H1 (cell line): ENCODE data around the gene HJURP. TPM values are rescaled to one million over a fixed set of nuclear protein-coding genes. Genes with fewer than 3 reads are reported as not detected.

Experiments
- CTCF ChIA-PET: fragments of 300-600 bp; sonication (Branson Sonifier 250); formaldehyde crosslinking; loops from one replicate; lab custom pipeline; 2021; ENCODE audit not compliant: partially characterized antibody; lab: Charles Lee
- POLR2A ChIA-PET: fragments of 300-600 bp; sonication (Branson Sonifier 250); formaldehyde crosslinking; loops from one replicate; lab custom pipeline; 2021; ENCODE audit warnings: inconsistent platforms; ENCODE audit not compliant: partially characterized antibody; lab: Charles Lee
- DNase-seq, 2 experiments: peaks; one replicate each; pipeline versions ENCODE4 v3.0.0 to v3.0.0-alpha.2; 2010 to 2022; ENCODE audit warnings: low spot score in 2 of 2, low read depth in 1 of 2, mixed read lengths in 1 of 2
- FAIRE-seq: peaks from 2 replicates; lab custom pipeline; 2011; peaks lifted over from hg19 to GRCh38; lab: Jason Lieb, UNC
- H2AFZ ChIP-seq: 2 replicates; pipeline ENCODE4 v1.8.1; 2012; ENCODE audit warnings: low read length, inconsistent platforms
- H2AK5ac ChIP-seq: 2 replicates; pipeline ENCODE4 v1.6.1; 2013; ENCODE audit warnings: low read depth, low read length
- H2BK120ac ChIP-seq: replicated peaks from 2 replicates; pipeline ENCODE3; 2013; ENCODE audit warnings: low read depth, low read length, inconsistent platforms
- H2BK12ac ChIP-seq: 2 replicates; pipeline ENCODE4 v1.6.1; 2013; ENCODE audit warnings: low read depth, low read length
- H2BK15ac ChIP-seq: 2 replicates; pipeline ENCODE4 v1.6.1; 2013; ENCODE audit warnings: low read length
- H2BK20ac ChIP-seq: 2 replicates; pipeline ENCODE4 v1.6.1; 2013; ENCODE audit warnings: low read length
- H2BK5ac ChIP-seq: 2 replicates; pipeline ENCODE4 v1.6.1; 2013; ENCODE audit warnings: low read depth, low read length
- H3K14ac ChIP-seq: 2 replicates; pipeline ENCODE4 v1.6.1; 2013; ENCODE audit warnings: inconsistent platforms; ENCODE audit not compliant: insufficient read length
- H3K18ac ChIP-seq: 2 replicates; pipeline ENCODE4 v1.6.1; 2013; ENCODE audit warnings: low read length; ENCODE audit errors: extremely low read depth
- H3K23ac ChIP-seq: 2 replicates; pipeline ENCODE4 v1.6.1; 2013; ENCODE audit warnings: inconsistent platforms; ENCODE audit not compliant: insufficient read length
- H3K23me2 ChIP-seq: 2 replicates; pipeline ENCODE4 v1.6.1; 2013; ENCODE audit warnings: low read depth, low read length
- H3K27ac ChIP-seq: 2 replicates; pipeline ENCODE4 v1.6.1; 2011; ENCODE audit warnings: low read depth, low read length, inconsistent platforms
- H3K27me3 ChIP-seq, 4 experiments: replicated peaks in 1 of 4; 1 replicate in 1 of 4; 2 replicates in 3 of 4; pipeline versions ENCODE4 v1.6.1 to v1.8.1; 2011 to 2013; ENCODE audit warnings: low read length in 3 of 4, mild to moderate bottlenecking in 3 of 4, inconsistent platforms in 2 of 4, mixed read lengths in 2 of 4, moderate library complexity in 1 of 4; ENCODE audit not compliant: control insufficient read depth in 3 of 4, insufficient read depth in 3 of 4; ENCODE audit errors: extremely low read depth in 1 of 4
- H3K36me3 ChIP-seq, 4 experiments: 2 replicates each; pipeline versions ENCODE4 v1.6.1 to v1.8.1; 2011 to 2013; ENCODE audit warnings: mild to moderate bottlenecking in 4 of 4, low read length in 3 of 4, moderate library complexity in 2 of 4, control low read depth in 1 of 4, inconsistent platforms in 1 of 4; ENCODE audit not compliant: insufficient read depth in 4 of 4, control insufficient read depth in 2 of 4
- H3K4ac ChIP-seq: replicated peaks from 2 replicates; pipeline ENCODE3; 2013; ENCODE audit warnings: low read length, low read depth, mixed read lengths, inconsistent platforms; ENCODE audit not compliant: insufficient read length
- H3K4me1 ChIP-seq, 4 experiments: replicated peaks in 1 of 4; 1 replicate in 1 of 4; 2 replicates in 3 of 4; pipeline versions ENCODE4 v1.6.1 to v1.8.1; 2011 to 2013; ENCODE audit warnings: low read length in 3 of 4, inconsistent platforms in 2 of 4, mixed read lengths in 1 of 4; ENCODE audit not compliant: insufficient read depth in 4 of 4, control insufficient read depth in 3 of 4
- H3K4me2 ChIP-seq, 2 experiments: 2 replicates each; pipeline versions ENCODE4 v1.6.1 to v1.8.1; 2011 to 2013; ENCODE audit warnings: low read depth in 2 of 2, low read length in 2 of 2, control low read depth in 1 of 2, inconsistent platforms in 1 of 2, mild to moderate bottlenecking in 1 of 2; ENCODE audit not compliant: insufficient read depth in 1 of 2
- H3K4me3 ChIP-seq, 4 experiments: fragments of 200-600, 300-600 bp in 1 of 4; sonication (generic), shearing (Covaris generic), sonication (Bioruptor Twin) in 1 of 4; 2 replicates each; pipeline versions ENCODE4 v1.5.1 to v1.8.1; 2011 to 2016; ENCODE audit warnings: low read length in 4 of 4, low read depth in 3 of 4, control low read depth in 2 of 4, inconsistent platforms in 2 of 4, mild to moderate bottlenecking in 2 of 4, mixed read lengths in 1 of 4, moderate library complexity in 1 of 4; ENCODE audit not compliant: insufficient read depth in 2 of 4; ENCODE audit errors: extremely low read depth in 1 of 4
- H3K56ac ChIP-seq: replicated peaks from 2 replicates; pipeline ENCODE3; 2013; ENCODE audit warnings: low read depth, mild to moderate bottlenecking, mixed read lengths, low read length, inconsistent platforms; ENCODE audit not compliant: insufficient read length
- H3K79me1 ChIP-seq: 2 replicates; pipeline ENCODE4 v1.6.1; 2013; ENCODE audit warnings: low read depth, low read length, control low read depth
- H3K79me2 ChIP-seq, 2 experiments: 2 replicates each; pipeline versions ENCODE4 v1.6.1 to v1.8.1; 2012 to 2013; ENCODE audit warnings: low read length in 2 of 2, mild to moderate bottlenecking in 2 of 2, inconsistent platforms in 1 of 2; ENCODE audit not compliant: insufficient read depth in 2 of 2, control insufficient read depth in 1 of 2
- H3K9ac ChIP-seq, 4 experiments: replicated peaks in 1 of 4; 1 replicate in 1 of 4; 2 replicates in 3 of 4; pipeline versions ENCODE4 v1.6.1 to v1.8.1; 2011 to 2013; ENCODE audit warnings: low read depth in 3 of 4, low read length in 3 of 4, control low read depth in 2 of 4, mild to moderate bottlenecking in 2 of 4, moderate library complexity in 2 of 4, inconsistent platforms in 1 of 4; ENCODE audit errors: extremely low read depth in 1 of 4
- H3K9me3 ChIP-seq, 2 experiments: 2 replicates each; pipeline versions ENCODE4 v1.6.1 to v1.8.1; 2012 to 2013; ENCODE audit warnings: mild to moderate bottlenecking in 2 of 2, moderate library complexity in 2 of 2, control low read depth in 1 of 2, inconsistent platforms in 1 of 2, low read depth in 1 of 2, low read length in 1 of 2, mixed read lengths in 1 of 2; ENCODE audit not compliant: insufficient read depth in 2 of 2
- H4K20me1 ChIP-seq, 2 experiments: replicated peaks in 1 of 2; 2 replicates each; pipeline versions ENCODE3 to v1.8.1; 2011 to 2013; ENCODE audit warnings: inconsistent platforms in 2 of 2, low read length in 2 of 2, mild to moderate bottlenecking in 1 of 2; ENCODE audit not compliant: insufficient read depth in 2 of 2, control insufficient read depth in 1 of 2
- H4K5ac ChIP-seq: 2 replicates; pipeline ENCODE4 v1.6.1; 2013; ENCODE audit warnings: low read length, low read depth, mixed read lengths, inconsistent platforms; ENCODE audit not compliant: insufficient read length
- H4K8ac ChIP-seq: 2 replicates; pipeline ENCODE4 v1.8.0; 2013; ENCODE audit warnings: mild to moderate bottlenecking, moderate library complexity, low read length, inconsistent platforms; ENCODE audit not compliant: insufficient read depth; ENCODE audit errors: extremely low read depth
- H4K91ac ChIP-seq: replicated peaks from 2 replicates; pipeline ENCODE3; 2013; ENCODE audit warnings: low read length, mixed read lengths, inconsistent platforms; ENCODE audit not compliant: insufficient read length
- CEBPB ChIP-seq: IDR thresholded peaks from 2 replicates; pipeline ENCODE4 v1.6.1; 2012; ENCODE audit warnings: low read depth, low read length
- GABPA ChIP-seq: IDR thresholded peaks from 2 replicates; pipeline ENCODE4 v1.6.1; 2011; ENCODE audit warnings: mild to moderate bottlenecking, low read length, moderate library complexity, borderline replicate concordance; ENCODE audit not compliant: insufficient read depth
- KDM1A ChIP-seq: fragments of 200-600, 300-600 bp; sonication (generic); IDR thresholded peaks from 2 replicates; pipeline ENCODE4 v1.7.1; 2016; ENCODE audit warnings: mild to moderate bottlenecking, low read length, borderline replicate concordance
- SP4 ChIP-seq: IDR thresholded peaks from 2 replicates; pipeline ENCODE4 v1.6.1; 2012; ENCODE audit warnings: low read length, inconsistent platforms
- WGBS, 2 experiments: shearing (Covaris generic) in 1 of 2; methylation state at CpG; one replicate each; pipeline versions ENCODE4 v1.1.6 to v1.1.7; 2013 to 2015; ENCODE audit warnings: low lambda C conversion rate in 2 of 2, mixed read lengths in 2 of 2, inconsistent platforms in 1 of 2, low coverage in 1 of 2, missing lambda C conversion rate in 1 of 2; ENCODE audit not compliant: insufficient replicate concordance in 2 of 2, insufficient coverage in 1 of 2, insufficient read length in 1 of 2; ENCODE audit errors: extremely low coverage in 1 of 2, missing lambda C conversion rate in 1 of 2; 5-methylcytosine and 5-hydroxymethylcytosine counted together
- polyA plus RNA-seq, 7 experiments: library from polyadenylated mRNA; depleted of rRNA in 3 of 7; stranded (reverse) in 5 of 7; unstranded in 2 of 7; fragments of >200 nt in 5 of 7; fragments of 200-250 nt in 2 of 7; gene quantifications; 1 replicate in 5 of 7; 2 replicates in 1 of 7; 4 replicates in 1 of 7; pipeline versions ENCODE4 v1.2.1 to v1.2.3, GENCODE V29; 2011 to 2013; ENCODE audit warnings: missing spikeins in 2 of 7, mixed read lengths in 2 of 7
- total RNA-seq: library from RNA; stranded (reverse); fragmentation: NEBNext Ultra II Directional; extraction: Animal tissue kit (Norgen Biotek cat#: 25700); gene quantifications from 2 replicates; pipeline ENCODE4 v1.2.1, GENCODE V29; 2021
- TF ChIP-seq, protein P1 (sequence below): IDR thresholded peaks from 2 replicates; pipeline ENCODE4 v1.6.1; 2012; ENCODE audit warnings: low read length, inconsistent platforms
- TF ChIP-seq, protein P2 (sequence below), 3 experiments: IDR thresholded peaks; 1 replicate in 2 of 3; 2 replicates in 1 of 3; pipeline versions ENCODE4 v1.5.1 to v1.6.1; 2011; ENCODE audit warnings: low read length in 3 of 3, mild to moderate bottlenecking in 3 of 3, inconsistent platforms in 2 of 3, low read depth in 1 of 3, moderate library complexity in 1 of 3; ENCODE audit not compliant: insufficient read depth in 1 of 3; ENCODE audit errors: control extremely low read depth in 1 of 3

Gene HJURP
- total and polyA plus RNA-seq, 2 of the 8 experiments (the other 6 are each of a cell fraction or from before 2014, with no cell fraction given), result 49.3 to 60.5 TPM

DNA sequence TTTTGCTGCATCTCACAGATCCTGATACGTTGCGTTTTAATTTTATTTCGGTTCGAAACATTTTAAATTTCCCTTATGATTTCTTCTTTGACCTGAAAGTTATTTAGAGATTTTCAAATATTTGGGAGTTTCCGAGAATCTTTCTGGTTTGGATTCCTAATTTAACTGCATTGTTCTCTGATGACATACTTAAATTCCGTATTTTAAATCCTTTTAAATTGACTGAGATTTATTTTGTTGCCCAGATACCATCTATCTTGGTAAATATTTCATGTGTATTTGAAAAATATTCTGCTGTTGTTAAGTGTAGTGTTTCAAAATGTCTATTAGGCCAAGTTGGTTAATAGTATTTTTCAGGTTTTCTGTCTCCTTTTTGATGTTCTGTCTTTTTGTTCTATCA lies 38.5 kb downstream of the HJURP start:
- Histone ChIP-seq H4K20me1 (no peaks in the 10 kb centered on the region), H3K4me1 (no peaks in the 10 kb centered on the region), H3K23me2 (no peaks in the 10 kb centered on the region), H2AFZ (no peak overlapping the region), H2BK120ac (no peak overlapping the region), H2BK20ac (no peak overlapping the region), H3K27me3 (no peaks in the 10 kb centered on the region), H4K91ac (no peak overlapping the region), H4K5ac (no peak overlapping the region), H3K36me3 (no peaks in the 10 kb centered on the region), H2AK5ac (no peak overlapping the region), H3K9me3 (no peaks in the 10 kb centered on the region), H3K14ac (no peak overlapping the region), H3K79me2 (no peaks in the 10 kb centered on the region), H3K4ac (no peak overlapping the region), H3K9ac (no peak overlapping the region), H3K79me1 (no peaks in the 10 kb centered on the region), H2BK5ac (no peak overlapping the region), H2BK15ac (no peak overlapping the region), H3K56ac (no peak overlapping the region), H3K4me2 (no peak overlapping the region), H3K18ac (no peak overlapping the region), H3K4me3 (no peak overlapping the region), H4K8ac (no peak overlapping the region), H3K27ac (no peak overlapping the region), H3K23ac (no peak overlapping the region), H2BK12ac (no peak overlapping the region)
- ChIA-PET CTCF (no interaction called here), POLR2A (no interaction called here)
- no peak for FAIRE-seq
- no peak for DNase-seq
- 84% methylated on average over 6 of the region's 6 CpGs; no CpG with 5 or more reads in 1 of the 2 experiments for WGBS, 2 experiments
- TF ChIP-seq, protein P1, sequence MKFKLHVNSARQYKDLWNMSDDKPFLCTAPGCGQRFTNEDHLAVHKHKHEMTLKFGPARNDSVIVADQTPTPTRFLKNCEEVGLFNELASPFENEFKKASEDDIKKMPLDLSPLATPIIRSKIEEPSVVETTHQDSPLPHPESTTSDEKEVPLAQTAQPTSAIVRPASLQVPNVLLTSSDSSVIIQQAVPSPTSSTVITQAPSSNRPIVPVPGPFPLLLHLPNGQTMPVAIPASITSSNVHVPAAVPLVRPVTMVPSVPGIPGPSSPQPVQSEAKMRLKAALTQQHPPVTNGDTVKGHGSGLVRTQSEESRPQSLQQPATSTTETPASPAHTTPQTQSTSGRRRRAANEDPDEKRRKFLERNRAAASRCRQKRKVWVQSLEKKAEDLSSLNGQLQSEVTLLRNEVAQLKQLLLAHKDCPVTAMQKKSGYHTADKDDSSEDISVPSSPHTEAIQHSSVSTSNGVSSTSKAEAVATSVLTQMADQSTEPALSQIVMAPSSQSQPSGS, result no peak
- TF ChIP-seq CEBPB (no peak), GABPA (no peak), SP4 (no peak), KDM1A (no peak)
- TF ChIP-seq, protein P2, sequence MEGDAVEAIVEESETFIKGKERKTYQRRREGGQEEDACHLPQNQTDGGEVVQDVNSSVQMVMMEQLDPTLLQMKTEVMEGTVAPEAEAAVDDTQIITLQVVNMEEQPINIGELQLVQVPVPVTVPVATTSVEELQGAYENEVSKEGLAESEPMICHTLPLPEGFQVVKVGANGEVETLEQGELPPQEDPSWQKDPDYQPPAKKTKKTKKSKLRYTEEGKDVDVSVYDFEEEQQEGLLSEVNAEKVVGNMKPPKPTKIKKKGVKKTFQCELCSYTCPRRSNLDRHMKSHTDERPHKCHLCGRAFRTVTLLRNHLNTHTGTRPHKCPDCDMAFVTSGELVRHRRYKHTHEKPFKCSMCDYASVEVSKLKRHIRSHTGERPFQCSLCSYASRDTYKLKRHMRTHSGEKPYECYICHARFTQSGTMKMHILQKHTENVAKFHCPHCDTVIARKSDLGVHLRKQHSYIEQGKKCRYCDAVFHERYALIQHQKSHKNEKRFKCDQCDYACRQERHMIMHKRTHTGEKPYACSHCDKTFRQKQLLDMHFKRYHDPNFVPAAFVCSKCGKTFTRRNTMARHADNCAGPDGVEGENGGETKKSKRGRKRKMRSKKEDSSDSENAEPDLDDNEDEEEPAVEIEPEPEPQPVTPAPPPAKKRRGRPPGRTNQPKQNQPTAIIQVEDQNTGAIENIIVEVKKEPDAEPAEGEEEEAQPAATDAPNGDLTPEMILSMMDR (IDR thresholded peaks at IDR 0.05; ENCODE audit: control extremely low read depth in 1 of 3, insufficient read depth in 1 of 3, low read depth in 1 of 3, low read length in 3 of 3), result no peak
